Astrocyte (in vitro differentiated cells and primary cell): ENCODE results near the gene ERAP2.

Source experiments
- CTCF ChIP-seq: IDR thresholded peaks from 2 replicates; pipeline ENCODE4 v1.5.1; 2011; ENCODE audit warnings: low read depth, mild to moderate bottlenecking, inconsistent platforms, low read length, moderate library complexity; ENCODE audit not compliant: insufficient read depth
- EZH2 ChIP-seq: IDR thresholded peaks from 2 replicates; pipeline ENCODE4 v1.6.1; 2012; ENCODE audit warnings: mild to moderate bottlenecking, low read length, inconsistent platforms; ENCODE audit not compliant: insufficient read depth

GRCh38 chr5:96935559-96936430, 59.5 kb downstream of the ERAP2 start, which contains the start of gene LNPEP:
- TF ChIP-seq CTCF: no peak
- no peak for TF ChIP-seq EZH2
